ENCODE measurements around the gene P2RX4.

- TF ChIP-seq, protein P1, sequence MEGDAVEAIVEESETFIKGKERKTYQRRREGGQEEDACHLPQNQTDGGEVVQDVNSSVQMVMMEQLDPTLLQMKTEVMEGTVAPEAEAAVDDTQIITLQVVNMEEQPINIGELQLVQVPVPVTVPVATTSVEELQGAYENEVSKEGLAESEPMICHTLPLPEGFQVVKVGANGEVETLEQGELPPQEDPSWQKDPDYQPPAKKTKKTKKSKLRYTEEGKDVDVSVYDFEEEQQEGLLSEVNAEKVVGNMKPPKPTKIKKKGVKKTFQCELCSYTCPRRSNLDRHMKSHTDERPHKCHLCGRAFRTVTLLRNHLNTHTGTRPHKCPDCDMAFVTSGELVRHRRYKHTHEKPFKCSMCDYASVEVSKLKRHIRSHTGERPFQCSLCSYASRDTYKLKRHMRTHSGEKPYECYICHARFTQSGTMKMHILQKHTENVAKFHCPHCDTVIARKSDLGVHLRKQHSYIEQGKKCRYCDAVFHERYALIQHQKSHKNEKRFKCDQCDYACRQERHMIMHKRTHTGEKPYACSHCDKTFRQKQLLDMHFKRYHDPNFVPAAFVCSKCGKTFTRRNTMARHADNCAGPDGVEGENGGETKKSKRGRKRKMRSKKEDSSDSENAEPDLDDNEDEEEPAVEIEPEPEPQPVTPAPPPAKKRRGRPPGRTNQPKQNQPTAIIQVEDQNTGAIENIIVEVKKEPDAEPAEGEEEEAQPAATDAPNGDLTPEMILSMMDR (IDR thresholded peaks at IDR 0.05) = no peak
- TF ChIP-seq EZH2 (IDR thresholded peaks at IDR 0.05; ENCODE audit: borderline replicate concordance, insufficient read depth, low read depth, low read length, poor library complexity, severe bottlenecking) = no peak
These were observed 67.4 kb downstream of the P2RX4 start for GRCh38 chr12:121277374-121277759.

Measured in B cell (primary cell).